ENCODE data around the gene ZNF280A.
"Not testable (repeated sequence)": the region's sequence is repeated elsewhere in the genome, so short reads cannot be mapped to it uniquely, and the experiment has no call there.

Gene ZNF280A

GRCh38 chr22:22538226-22538989 is 18.3 kb upstream of the ZNF280A start:
- DNase-seq: no peak

DNA sequence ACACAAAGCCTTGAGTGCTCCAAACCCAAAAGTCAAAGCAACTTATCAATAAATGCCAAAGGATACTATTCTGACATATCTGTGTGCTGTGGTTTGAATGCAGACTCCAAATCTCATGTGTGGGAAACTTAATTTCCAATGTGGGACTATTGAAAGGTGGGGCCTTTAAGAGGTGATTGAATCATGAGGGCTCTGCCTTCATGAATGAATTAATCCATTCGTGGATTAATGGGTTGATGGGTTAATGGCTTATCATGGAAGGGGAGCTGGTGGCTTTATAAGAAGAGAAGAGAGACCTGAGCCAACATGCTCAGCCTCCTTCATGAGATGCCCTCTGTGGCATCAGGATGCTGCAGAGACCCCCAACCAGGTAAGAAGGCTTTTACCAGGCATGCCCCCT is 16.8 kb upstream of the ZNF280A start:
- DNase-seq: no peak

DNA sequence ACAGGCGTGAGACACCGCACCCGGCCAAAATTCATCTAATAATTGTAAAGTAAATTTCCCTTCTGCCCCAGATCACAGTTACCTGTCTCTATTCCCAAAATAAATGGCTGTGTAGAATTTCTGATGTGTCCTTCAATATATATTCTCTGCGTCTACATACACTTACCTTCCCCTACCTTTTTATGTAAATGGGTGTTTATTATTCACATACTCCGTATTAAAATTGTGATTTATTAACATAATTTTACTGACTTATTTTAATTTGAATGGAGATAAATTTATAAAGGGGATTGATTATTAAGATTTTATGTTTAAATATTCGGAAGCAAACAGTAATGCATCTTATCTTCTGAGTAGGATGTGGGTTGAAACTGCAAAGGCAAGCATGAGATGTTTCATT is 16.4 kb upstream of the ZNF280A start:
- no peak for DNase-seq

DNA sequence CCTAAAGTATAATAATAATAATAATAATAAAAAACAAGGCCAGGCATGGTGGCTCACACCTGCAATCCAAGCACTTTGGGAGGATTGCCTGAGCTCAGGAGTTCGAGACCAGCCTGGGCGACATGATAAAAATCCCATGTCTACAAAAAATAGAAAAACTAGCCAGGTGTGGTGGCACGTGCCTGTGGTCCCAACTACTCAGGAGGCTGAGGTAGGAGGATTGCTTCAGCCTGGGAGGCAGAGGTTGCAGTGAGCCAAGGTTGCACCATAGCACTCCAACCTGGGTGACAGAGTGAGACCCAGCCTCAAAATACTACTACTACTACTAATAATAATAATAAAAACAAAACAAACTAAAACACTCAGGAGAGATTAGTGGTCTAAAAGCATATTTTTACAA is 15.6 kb upstream of the ZNF280A start:
- no peak for DNase-seq

- DNase-seq: no peak
These were observed 14.7 kb upstream of the ZNF280A start for GRCh38 chr22:22534604-22535415.

DNA sequence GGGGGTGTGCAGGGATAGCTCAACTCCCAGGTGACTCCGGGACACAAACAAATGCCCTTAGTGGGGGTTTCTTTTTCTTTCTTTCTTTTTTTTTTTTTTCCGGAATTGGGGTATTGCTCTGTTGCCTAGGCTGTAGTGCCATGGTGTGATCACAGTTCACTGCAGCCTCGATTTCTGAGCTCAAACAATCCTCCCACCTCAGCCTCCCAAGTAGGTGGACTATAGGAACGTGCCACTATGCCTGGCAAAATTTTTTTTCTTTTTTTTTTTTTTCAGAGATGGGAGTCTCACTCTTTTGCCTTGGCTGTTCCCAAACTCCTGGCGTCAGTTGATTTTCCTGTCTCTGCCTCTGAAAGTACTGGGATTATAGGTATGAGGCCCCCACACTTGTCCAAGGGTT is 13.8 kb upstream of the ZNF280A start:
- no peak for DNase-seq

GRCh38 chr22:22533417-22533816 is 13.3 kb upstream of the ZNF280A start:
- DNase-seq: no peak

GRCh38 chr22:22532547-22533071 is 12.5 kb upstream of the ZNF280A start:
- DNase-seq: not testable (repeated sequence)

GRCh38 chr22:22531770-22532546 is 11.9 kb upstream of the ZNF280A start:
- no peak for DNase-seq

- no peak for DNase-seq
These were observed 8.7 kb upstream of the ZNF280A start for GRCh38 chr22:22528780-22529179.

- DNase-seq: no peak
These were observed 7.2 kb upstream of the ZNF280A start for GRCh38 chr22:22527312-22527711.

DNA sequence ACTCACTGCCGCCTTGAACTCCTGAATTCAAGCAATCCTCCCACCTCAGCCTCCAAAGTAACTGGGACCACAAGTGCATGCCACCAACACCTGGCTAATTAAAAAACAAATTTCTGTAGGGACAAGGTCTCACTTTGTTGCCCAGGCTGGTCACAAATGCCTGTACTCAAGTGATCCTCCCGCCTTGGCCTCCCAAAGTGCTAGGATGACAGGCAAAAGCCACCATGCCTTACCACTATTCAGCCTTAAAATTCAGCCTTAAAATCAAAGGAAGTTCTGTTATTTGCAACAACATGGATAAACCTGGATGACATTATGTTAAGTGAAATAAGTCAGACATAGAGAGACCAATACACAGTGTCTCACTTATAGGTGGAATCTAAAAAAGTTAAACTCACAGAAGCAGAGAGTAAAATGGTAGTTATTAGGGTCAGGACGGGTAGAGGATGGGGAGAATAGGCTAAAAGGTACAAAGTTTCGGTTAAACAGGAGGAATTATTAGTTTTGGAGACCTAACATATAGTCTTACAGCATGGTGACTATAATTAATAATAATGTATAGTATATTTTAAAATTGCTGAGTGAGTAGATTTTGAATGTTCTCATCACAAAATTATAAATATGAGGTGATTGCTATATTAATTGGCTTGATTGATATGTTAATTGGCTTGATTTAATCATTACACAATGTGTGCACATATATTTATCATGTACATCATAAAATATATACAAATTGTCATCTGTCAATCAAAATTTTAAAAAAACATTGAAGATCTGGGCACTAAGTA is 6.2 kb upstream of the ZNF280A start:
- DNase-seq: no peak

DNA sequence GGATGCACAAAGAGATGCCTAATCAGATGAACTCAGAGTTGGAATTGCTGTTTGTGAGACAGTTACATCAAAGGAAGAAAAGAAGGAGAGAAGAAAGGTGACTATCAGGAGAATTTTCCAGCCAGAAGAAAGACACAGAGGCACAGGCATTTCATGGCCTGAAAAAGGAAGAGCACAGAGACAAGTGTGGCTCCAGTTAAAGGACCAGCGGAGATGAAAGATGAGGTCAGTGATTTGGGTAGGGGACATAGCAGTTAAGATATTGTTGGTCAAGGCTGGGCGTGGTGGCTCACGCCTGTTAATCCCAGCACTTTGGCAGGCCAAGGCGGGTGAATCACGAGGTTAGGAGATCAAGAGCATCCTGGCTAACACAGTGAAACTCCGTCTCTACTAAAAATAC is 3.4 kb upstream of the ZNF280A start:
- DNase-seq: no peak

GRCh38 chr22:22521631-22522030 is 1.6 kb upstream of the ZNF280A start:
- DNase-seq: no peak

DNA sequence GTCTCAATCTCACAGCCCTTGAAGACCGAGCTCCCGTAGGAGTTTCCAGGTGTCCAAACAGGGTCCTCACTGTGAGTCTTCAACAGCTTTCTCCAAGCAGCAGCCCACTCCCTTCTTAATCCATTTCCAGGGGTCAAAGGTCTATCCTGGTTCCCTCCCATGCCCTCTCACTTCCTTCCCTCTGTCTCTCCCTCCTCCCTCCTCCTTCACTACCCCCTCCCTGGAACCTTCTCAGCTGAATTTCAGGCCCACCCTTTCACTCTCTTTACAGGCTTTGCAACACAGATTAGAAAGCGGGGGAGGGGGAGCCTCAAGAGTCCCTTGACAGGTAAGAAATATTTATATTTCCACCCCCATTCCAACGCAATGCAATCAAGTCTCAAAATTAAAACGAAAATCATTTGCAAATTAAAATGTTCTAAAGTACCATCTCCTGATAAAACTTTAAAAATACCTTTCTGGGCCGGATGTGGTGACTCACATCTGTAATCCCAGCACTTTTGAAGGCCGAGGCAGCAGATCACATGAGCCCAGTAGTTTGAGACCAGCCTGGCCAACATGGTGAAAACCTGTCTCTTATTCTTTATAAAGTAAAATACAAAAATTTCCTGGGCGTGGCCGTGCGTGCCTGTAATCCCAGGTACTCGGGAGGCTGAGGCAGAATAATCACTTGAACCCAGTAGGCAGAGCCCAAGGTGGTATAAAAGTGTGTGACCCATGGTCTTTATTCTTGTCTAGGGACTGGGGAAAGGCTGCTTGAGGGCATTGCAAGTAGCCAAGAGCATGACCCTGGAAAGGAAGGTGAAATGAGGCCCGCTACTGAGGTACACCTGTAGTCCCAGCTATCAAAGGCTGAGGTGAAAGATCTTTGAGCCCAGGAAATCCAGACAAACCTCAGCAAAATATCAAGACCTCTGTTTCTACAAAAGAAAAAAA is 865 bp upstream of the ZNF280A start:
- DNase-seq: no peak

DNA sequence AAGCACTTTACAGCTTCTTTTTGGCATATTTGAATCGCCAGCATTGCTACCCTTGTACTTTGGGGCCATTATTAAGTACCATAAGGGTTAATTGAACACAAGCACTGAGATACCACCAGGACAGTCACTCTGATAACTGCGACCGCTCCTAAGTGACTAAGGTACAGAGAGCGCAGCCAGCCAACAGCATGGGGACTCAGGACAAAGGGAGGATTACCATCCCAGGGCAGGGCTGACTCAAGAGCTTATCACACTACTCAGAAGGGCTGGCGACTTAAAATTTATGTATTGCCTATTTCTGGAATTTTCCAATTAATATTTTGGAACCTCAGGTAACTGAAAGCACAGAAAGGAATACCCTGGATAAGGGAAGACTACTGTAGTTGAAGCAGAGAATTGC is 479 bp downstream of the ZNF280A start:
- DNase-seq: no peak

GRCh38 chr22:22516992-22517391 is 3.1 kb downstream of the ZNF280A start:
- no peak for DNase-seq

DNA sequence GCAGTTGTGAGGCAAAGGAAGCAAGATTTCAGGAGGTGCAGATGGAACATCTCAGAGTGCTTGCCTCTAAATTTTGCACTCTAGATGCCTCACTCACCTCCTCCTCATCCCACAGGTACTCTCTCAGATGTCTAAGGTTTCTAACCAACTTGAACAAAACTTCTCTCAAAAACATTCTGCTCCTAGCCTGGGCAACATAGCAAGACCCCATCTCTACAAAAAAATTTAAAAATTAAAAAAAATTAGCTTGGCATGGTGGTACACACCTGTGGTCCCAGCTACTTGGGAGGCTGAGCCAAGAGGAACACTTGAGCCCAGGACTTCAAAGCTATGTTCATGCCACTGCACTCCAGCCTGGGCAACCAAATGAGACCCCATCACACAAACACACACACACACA is 4.2 kb downstream of the ZNF280A start:
- no peak for DNase-seq

DNA sequence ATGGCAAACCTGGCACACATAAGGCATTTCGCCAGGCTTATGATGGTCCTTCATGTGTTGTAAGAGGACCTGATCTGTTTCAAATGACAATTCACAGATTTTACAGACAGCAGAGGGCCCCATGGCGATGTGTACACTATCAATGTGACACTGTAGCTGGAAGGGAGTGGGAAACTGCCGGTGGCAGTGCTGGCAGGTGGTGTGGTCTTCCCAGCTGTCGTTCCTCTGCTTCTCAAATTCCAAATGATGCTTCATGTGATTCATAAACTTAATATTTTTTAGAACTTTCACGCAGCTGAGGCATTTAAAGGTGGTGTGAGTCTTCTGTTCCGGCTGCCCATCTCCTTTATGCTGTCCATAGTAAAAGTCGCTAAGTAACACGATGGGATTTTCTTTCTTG is 5.6 kb downstream of the ZNF280A start:
- not testable (repeated sequence) for DNase-seq

- no peak for DNase-seq
These were observed 6.5 kb downstream of the ZNF280A start for GRCh38 chr22:22513619-22514018.

DNA sequence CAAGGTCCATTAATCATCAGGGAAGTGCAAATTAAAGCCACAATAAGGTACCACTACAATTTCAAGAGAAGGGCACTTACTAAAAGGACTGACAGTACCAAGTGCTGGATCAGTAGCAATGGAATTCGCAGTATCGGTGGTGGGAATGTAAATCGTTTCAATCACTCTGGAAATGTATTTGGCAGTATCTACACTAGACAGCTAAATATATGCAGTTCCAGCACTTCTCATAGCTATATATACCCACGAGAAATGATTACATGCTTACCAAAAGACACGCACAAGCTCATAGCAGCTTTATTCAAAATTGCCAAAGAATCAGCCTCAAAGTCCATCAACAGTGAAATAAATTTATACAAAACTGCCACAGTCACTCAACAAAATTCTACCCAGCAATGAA is 7.1 kb downstream of the ZNF280A start:
- no peak for DNase-seq
